Gastrocnemius medialis (tissue), 4 donors: Measurements from ENCODE around the gene MLX. TPM values are rescaled to one million over a fixed set of nuclear protein-coding genes. Genes with fewer than 3 reads are reported as not detected.

Experiments used
- ATAC-seq, 2 donors: fragments of 150-250 bp; one replicate each; pipeline ENCODE4 v1.9.1; 2016
- DNase-seq, 2 donors: peaks; one replicate each; pipeline ENCODE4 v3.0.0-alpha.2; 2019
- H3K27ac ChIP-seq, 4 donors: fragments of 200-600 bp; sonication (generic); 1 replicate in 1 of 4; 2 replicates in 3 of 4; pipeline ENCODE4 v1.5.1; 2016 to 2018; ENCODE audit warnings: mild to moderate bottlenecking in 2 of 4, moderate library complexity in 1 of 4
- H3K27me3 ChIP-seq, 3 donors: fragments of 200-600 bp; sonication (generic) in 2 of 3; 1 replicate in 1 of 3; 2 replicates in 2 of 3; pipeline versions ENCODE4 v1.5.1 to v1.6.0; 2016 to 2019; ENCODE audit warnings: mild to moderate bottlenecking in 1 of 3, moderate library complexity in 1 of 3
- H3K36me3 ChIP-seq, 2 donors: fragments of 200-600 bp; sonication (generic) in 1 of 2; one replicate each; pipeline ENCODE4 v1.5.1; 2017 to 2018
- H3K4me1 ChIP-seq, 2 donors: fragments of 200-600 bp; sonication (generic) in 1 of 2; one replicate each; pipeline ENCODE4 v1.5.1; 2016 to 2017; ENCODE audit warnings: mild to moderate bottlenecking in 2 of 2
- H3K4me3 ChIP-seq, 4 donors: fragments of 200-600 bp; sonication (generic) in 3 of 4; 1 replicate in 1 of 4; 2 replicates in 3 of 4; pipeline ENCODE4 v1.5.1; 2016 to 2019; ENCODE audit warnings: mild to moderate bottlenecking in 2 of 4
- H3K9me3 ChIP-seq, 3 donors: fragments of 200-600 bp; sonication (generic) in 2 of 3; 1 replicate in 1 of 3; 2 replicates in 2 of 3; pipeline ENCODE4 v1.5.1; 2016 to 2019
- CTCF ChIP-seq, 5 experiments: fragments of 450-650 bp in 3 of 5; fragments of 200-600 bp in 2 of 5; sonication (generic) in 2 of 5; IDR thresholded peaks in 4 of 5; conservative IDR thresholded peaks in 1 of 5; 1 replicate in 4 of 5; 2 replicates in 1 of 5; pipeline ENCODE4 v1.5.1; 2016 to 2019; ENCODE audit warnings: antibody characterized with exemption in 5 of 5, mild to moderate bottlenecking in 3 of 5, moderate library complexity in 3 of 5
- POLR2A ChIP-seq, 2 donors: fragments of 450-650 bp; IDR thresholded peaks; one replicate each; pipeline ENCODE4 v1.6.1; 2017; ENCODE audit warnings: antibody characterized with exemption in 2 of 2, mild to moderate bottlenecking in 2 of 2, moderate library complexity in 2 of 2
- in situ Hi-C, 4 donors: fragments of 200-750 bp; cut with MboI; loops; one replicate each; pipeline versions ENCODE4 v1.15.0 to v1.8.0; 2017; ENCODE audit warnings: low sequenced_read_pairs in 4 of 4
- intact Hi-C: fragments of 100-400 bp; cut with DNase I; formaldehyde crosslinking; loops from one replicate; pipeline ENCODE4 v1.15.1; 2023; ENCODE audit warnings: low total_unique reads
- total RNA-seq, 4 donors: library from RNA; depleted of rRNA; stranded (reverse); fragments of >200 nt; gene quantifications; one replicate each; pipeline versions ENCODE4 v1.1.0 to v1.2.3, GENCODE V29; 2016

MLX gene
- total RNA-seq, 4 donors from 2014 or later = 49.7 to 81.9 (median 53.8) TPM

DNA sequence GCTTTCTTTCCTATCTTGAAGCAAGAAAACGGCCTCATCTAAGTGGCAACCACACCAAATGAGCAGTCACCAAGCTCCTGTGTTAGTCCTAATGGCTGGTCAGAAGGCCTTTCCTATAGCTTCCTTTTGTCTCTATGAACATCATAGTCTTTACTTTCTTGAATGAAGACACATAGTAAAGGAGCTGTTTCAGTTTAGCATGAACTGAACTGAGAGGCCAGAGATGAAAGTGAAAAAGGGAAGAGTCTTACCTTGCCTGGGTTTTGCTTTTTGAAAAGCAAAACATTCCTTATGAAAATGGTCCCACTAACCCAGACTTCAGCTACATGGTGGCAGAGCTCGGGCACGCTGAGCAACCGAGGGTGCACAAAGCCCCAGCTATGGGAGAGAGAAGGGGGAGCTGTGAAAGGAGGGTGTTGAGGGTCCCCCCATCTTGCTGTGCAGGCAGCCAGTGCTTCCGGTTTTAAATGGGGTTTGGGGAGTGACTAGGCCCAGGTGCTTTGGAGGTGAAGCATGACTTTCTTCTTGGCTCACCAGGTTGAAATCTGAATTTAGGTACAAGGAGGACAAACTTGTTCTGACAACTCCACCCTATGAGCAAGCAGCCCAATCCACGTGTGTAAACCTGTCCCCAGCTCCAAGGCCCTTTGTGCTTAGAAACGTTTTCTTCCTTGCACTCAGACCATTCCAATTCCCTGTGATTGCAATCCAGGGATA is 19.8 kb downstream of the MLX start:
- Histone ChIP-seq H3K27ac (peak overlapping the region in 3 of 4 donors; percentile 13 to 61 (median 59)), H3K36me3 (peaks cover 0 to 97% of the 10 kb centered on the region in 2 donors), H3K4me1 (peaks cover 14 to 29% of the 10 kb centered on the region in 2 donors), H3K9me3 (no peaks in the 10 kb centered on the region), H3K27me3 (no peaks in the 10 kb centered on the region), H3K4me3 (no peak overlapping the region)
- in situ Hi-C loops = loop anchor here (10.0 to 25.0 kb wide), 4 partner anchors 98 to 178 kb away; partner anchors contain the start of genes CCR10 (in 3 of the 4), CNTNAP1 (in 3 of the 4), PLEKHH3 (in 2 of the 4) and RAMP2 (in 2 of the 4)
- TF ChIP-seq CTCF (IDR thresholded peaks at IDR 0.05 in 4 of 5, conservative IDR thresholded peaks at IDR 0.05 in 1 of 5) = no peak
- no peak for TF ChIP-seq POLR2A (IDR thresholded peaks at IDR 0.05)
- DNase-seq (no peak), ATAC-seq (peak in 1 of 2 donors; percentile 19)
- intact Hi-C loops = no loop called here

GRCh38 chr17:42590886-42591285 is 24.0 kb downstream of the MLX start:
- no peak overlapping the region for H3K4me3 ChIP-seq
- TF ChIP-seq POLR2A (IDR thresholded peaks at IDR 0.05) = no peak
- no peak for TF ChIP-seq CTCF (IDR thresholded peaks at IDR 0.05 in 4 of 5, conservative IDR thresholded peaks at IDR 0.05 in 1 of 5)
- peaks cover 0 to 60% of the 10 kb centered on the region in 2 donors for H3K36me3 ChIP-seq
- ATAC-seq = no peak
- intact Hi-C loops = no loop called here
- no peak for DNase-seq
- H3K4me1 ChIP-seq = peaks cover 14 to 22% of the 10 kb centered on the region in 2 donors
- no peaks in the 10 kb centered on the region for H3K27me3 ChIP-seq
- no peak overlapping the region for H3K27ac ChIP-seq
- H3K9me3 ChIP-seq = no peaks in the 10 kb centered on the region
- in situ Hi-C loops = loop anchor here in 2 of 4 donors (25.0 kb wide), 2 partner anchors 96 to 171 kb away; partner anchors contain the start of genes CCR10 (in 2 of the 2), CNTNAP1 (in 2 of the 2), PLEKHH3 (in 2 of the 2) and RAMP2 (in 1 of the 2)

DNA sequence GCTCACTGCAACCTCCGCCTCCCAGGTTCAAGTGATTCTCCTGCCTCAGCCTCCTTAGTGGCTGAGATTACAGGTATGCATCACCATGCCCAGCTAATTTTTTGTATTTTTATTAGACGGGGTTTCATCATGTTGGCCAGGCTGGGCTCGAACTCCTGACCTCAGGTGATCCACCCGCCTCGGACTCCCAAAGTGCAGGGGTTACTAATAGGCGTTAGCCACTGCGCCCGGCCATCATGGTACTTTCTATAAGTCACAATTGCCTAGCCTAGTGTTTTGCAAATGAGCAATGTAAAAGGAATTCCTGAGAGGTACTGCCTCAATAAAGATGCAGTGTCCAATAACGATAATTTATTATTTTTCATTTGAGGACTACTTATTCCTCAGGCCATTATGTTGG is 24.5 kb downstream of the MLX start:
- DNase-seq (no peak), ATAC-seq (no peak)
- intact Hi-C loops (no loop called here), in situ Hi-C loops (loop anchor here in 2 of 4 donors (25.0 kb wide), 2 partner anchors 96 to 171 kb away; partner anchors contain the start of genes CCR10 (in 2 of the 2), CNTNAP1 (in 2 of the 2), PLEKHH3 (in 2 of the 2) and RAMP2 (in 1 of the 2))
- Histone ChIP-seq H3K27me3 (no peaks in the 10 kb centered on the region), H3K27ac (no peak overlapping the region), H3K36me3 (peaks cover 0 to 55% of the 10 kb centered on the region in 2 donors), H3K4me1 (peaks cover 14 to 17% of the 10 kb centered on the region in 2 donors), H3K9me3 (no peaks in the 10 kb centered on the region), H3K4me3 (no peak overlapping the region)
- no peak for TF ChIP-seq POLR2A (IDR thresholded peaks at IDR 0.05)
- no peak for TF ChIP-seq CTCF (IDR thresholded peaks at IDR 0.05 in 4 of 5, conservative IDR thresholded peaks at IDR 0.05 in 1 of 5)

- Histone ChIP-seq H3K4me1 (peaks cover 15 to 20% of the 10 kb centered on the region in 2 donors), H3K36me3 (peaks cover 0 to 9% of the 10 kb centered on the region in 2 donors), H3K27ac (no peak overlapping the region), H3K4me3 (no peak overlapping the region), H3K27me3 (no peaks in the 10 kb centered on the region), H3K9me3 (no peaks in the 10 kb centered on the region)
- in situ Hi-C loops = loop anchor here in 2 of 4 donors (25.0 kb wide), 2 partner anchors 91 to 166 kb away; partner anchors contain the start of genes CCR10 (in 2 of the 2), CNTNAP1 (in 2 of the 2), PLEKHH3 (in 2 of the 2) and RAMP2 (in 1 of the 2)
- DNase-seq = no peak
- TF ChIP-seq CTCF (IDR thresholded peaks at IDR 0.05 in 4 of 5, conservative IDR thresholded peaks at IDR 0.05 in 1 of 5) (no peak), POLR2A (IDR thresholded peaks at IDR 0.05) (no peak)
- intact Hi-C loops = no loop called here
- no peak for ATAC-seq
Measured at GRCh38 chr17:42596386-42596785, 29.5 kb downstream of the MLX start.
